Astrocyte of the cerebellum (primary cell): Measurements from ENCODE around the gene VPS4B.
A peak's percentile ranks its signal among the peaks of the same experiment; 100 is the strongest.

Experiments
- DNase-seq: peaks from one replicate; pipeline ENCODE4 v3.0.0-alpha.2; 2011; ENCODE audit warnings: low read depth
- H3K4me3 ChIP-seq: 2 replicates; pipeline ENCODE4 v1.5.1; 2011; ENCODE audit warnings: mild to moderate bottlenecking, low read depth, low read length, moderate library complexity
- CTCF ChIP-seq: IDR thresholded peaks from 2 replicates; pipeline ENCODE4 v1.5.1; 2012; ENCODE audit warnings: low read length, low read depth, moderate library complexity, mild to moderate bottlenecking; ENCODE audit errors: missing control alignments
- in situ Hi-C: cut with HindIII; loops from 2 replicates; pipeline ENCODE4 v1.10.0; 2017; ENCODE audit warnings: low sequenced_read_pairs

Gene VPS4B

GRCh38 chr18:63438181-63438580, 15.9 kb upstream of the VPS4B start:
- no peak for DNase-seq
- in situ Hi-C loops, result no loop called here
- no peak for TF ChIP-seq CTCF
- H3K4me3 ChIP-seq, result no peak overlapping the region

GRCh38 chr18:63433334-63433866, 11.1 kb upstream of the VPS4B start:
- in situ Hi-C loops, result no loop called here
- TF ChIP-seq CTCF, result no peak
- no peak overlapping the region for H3K4me3 ChIP-seq
- DNase-seq, result no peak

- no peak overlapping the region for H3K4me3 ChIP-seq
- no peak for TF ChIP-seq CTCF
- in situ Hi-C loops, result no loop called here
- DNase-seq, result no peak
These were observed 8.9 kb upstream of the VPS4B start for GRCh38 chr18:63431180-63431579.

DNA sequence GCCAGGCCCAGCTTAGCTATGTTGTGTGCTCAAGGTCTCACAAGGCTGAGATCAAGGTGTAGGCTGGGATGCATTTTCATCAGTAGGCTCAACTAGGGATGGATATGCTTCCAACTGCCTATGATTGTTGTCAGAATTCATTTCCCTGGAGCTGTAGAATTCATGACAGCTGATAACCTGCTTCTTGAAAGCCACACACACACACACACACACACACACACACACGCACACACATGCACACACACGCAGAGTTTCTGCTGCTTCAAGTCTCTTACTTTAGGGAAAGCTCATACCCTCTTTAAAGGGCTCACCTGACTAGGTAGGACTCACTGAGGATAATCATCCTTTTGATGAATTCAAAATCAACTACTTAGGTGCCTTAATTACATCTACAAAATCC, 8.2 kb upstream of the VPS4B start:
- in situ Hi-C loops, result no loop called here
- H3K4me3 ChIP-seq, result no peak overlapping the region
- DNase-seq, result no peak
- no peak for TF ChIP-seq CTCF

DNA sequence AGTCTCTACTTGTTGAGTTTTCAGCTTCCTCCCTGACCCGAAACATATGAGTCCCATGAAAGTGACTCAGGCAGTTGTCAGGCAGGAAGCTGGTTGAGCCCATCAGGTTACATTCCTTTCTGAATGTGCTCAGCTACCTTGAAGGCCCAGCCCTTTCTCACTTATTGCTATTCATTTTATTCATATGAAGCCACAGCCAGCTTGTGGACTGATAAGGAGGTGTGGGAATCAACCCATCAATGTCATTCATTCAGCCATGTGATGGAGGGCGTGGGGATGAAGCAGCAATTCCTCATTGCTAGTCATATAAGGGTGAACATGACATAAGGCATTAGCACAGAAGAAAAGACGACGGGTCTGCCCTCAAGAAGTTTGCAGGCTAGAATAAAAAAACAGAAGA, 5.3 kb upstream of the VPS4B start:
- in situ Hi-C loops, result no loop called here
- TF ChIP-seq CTCF, result no peak
- no peak overlapping the region for H3K4me3 ChIP-seq
- DNase-seq, result no peak

DNA sequence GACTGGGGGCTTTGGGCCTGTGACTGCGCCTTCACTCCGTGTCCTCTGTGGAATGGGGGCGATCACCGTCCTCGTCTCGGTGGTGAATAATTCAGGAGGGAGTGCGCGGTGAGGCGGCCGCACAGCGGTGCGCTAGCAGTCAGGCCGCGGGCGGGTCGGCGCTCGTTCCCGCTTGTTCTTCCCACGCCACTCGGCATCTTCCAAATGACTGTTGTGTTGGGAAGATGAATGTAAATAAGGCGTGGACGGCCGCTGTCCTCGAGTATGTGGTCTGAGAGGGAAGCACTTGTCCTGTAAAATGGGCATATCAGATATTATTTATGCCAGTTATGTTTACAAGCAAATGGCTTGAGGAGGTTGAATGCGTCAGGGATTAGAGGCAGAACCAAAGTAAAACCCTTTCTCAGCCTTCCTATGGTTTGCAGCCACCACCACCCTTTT, 608 bp upstream of the VPS4B start:
- in situ Hi-C loops, result no loop called here
- no peak for DNase-seq
- no peak for TF ChIP-seq CTCF
- H3K4me3 ChIP-seq, result peak overlapping the region; percentile 98

GRCh38 chr18:63421514-63421913, 762 bp downstream of the VPS4B start:
- in situ Hi-C loops, result no loop called here

More at GRCh38 chr18:63421514-63421913, 762 bp downstream of the VPS4B start:
- DNase-seq, result no peak
- H3K4me3 ChIP-seq, result peak overlapping the region; percentile 98
- TF ChIP-seq CTCF, result no peak
